Amniotic epithelial cell (primary cell): ENCODE results near the gene C1QTNF9.
A peak's percentile ranks its signal among the peaks of the same experiment; 100 is the strongest.
"Not testable (repeated sequence)": the region's sequence is repeated elsewhere in the genome, so short reads cannot be mapped to it uniquely, and the experiment has no call there.

Experiments
- DNase-seq: peaks from one replicate; pipeline ENCODE4 v3.0.0-alpha.2; 2010; ENCODE audit warnings: low read depth

Gene C1QTNF9

GRCh38 chr13:24281188-24282008, 28.0 kb upstream of the C1QTNF9 start:
- no peak for DNase-seq

GRCh38 chr13:24282256-24282655, 27.1 kb upstream of the C1QTNF9 start:
- no peak for DNase-seq

DNA sequence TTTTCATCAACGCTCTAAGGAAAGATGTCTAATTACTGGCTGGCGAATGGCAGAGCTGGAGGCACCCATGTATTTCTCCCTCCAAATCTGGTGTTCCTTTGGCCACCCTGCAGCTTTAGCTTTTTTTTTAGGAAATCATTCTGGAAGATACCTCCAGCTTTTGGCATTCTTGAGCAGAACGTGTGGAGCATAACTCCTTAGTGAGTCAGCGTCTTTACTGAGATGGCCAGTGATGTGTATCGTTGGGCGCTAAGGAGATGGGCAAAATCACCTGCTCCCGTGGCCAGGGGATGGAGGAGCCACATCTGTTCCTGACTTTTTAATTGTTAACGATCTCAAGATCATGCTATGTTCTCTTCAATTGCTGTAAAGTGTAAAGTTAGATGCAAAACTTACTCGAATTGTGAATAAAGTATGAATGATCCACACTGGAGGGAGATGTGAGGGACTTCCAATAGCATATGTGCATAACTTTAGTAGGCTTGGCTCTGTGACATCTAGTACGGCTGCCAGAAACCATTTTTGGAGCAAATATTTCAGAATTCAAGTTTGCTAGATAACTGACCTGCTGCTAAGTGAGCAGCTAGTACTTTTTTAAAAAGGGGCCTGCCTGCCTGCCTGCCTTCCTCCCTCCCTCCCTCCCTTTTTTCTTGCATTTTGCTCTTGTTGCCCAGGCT, 24.4 kb upstream of the C1QTNF9 start:
- no peak for DNase-seq

DNA sequence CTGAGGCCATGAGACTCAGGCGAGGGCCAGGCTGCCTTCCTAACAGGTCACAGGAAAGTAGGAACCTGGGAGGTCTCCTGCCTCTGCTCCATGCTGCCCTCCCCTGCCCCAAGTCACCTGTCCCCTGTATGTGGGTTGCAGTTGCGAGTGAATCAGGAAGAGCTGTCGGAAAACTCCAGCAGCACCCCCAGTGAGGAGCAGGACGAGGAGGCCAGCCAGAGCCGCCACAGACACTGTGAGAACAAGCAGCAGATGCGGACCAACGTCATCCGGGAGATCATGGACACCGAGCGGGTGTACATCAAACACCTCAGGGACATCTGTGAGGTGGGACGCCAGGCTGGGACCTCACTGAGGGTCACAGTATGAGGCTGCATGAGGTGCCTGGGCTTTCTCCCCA, 22.8 kb upstream of the C1QTNF9 start:
- DNase-seq, result no peak

- no peak for DNase-seq
Measured at GRCh38 chr13:24287748-24288287, 21.6 kb upstream of the C1QTNF9 start.

DNA sequence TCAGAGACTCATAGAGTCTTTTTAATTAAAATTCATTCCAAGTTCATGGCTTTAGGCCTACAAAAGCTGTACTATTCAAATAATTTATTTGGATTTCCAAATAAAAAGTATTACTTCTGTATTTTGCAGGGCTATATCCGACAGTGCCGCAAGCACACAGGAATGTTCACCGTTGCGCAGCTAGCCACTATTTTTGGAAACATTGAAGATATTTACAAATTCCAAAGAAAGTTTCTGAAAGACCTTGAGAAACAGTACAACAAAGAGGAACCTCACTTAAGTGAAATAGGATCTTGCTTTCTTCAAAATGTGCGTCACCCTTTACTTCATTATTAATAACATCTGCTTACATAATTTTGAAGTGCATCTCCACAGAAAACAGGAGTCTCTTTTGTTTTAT, 20.5 kb upstream of the C1QTNF9 start:
- peak; percentile 85 for DNase-seq

DNA sequence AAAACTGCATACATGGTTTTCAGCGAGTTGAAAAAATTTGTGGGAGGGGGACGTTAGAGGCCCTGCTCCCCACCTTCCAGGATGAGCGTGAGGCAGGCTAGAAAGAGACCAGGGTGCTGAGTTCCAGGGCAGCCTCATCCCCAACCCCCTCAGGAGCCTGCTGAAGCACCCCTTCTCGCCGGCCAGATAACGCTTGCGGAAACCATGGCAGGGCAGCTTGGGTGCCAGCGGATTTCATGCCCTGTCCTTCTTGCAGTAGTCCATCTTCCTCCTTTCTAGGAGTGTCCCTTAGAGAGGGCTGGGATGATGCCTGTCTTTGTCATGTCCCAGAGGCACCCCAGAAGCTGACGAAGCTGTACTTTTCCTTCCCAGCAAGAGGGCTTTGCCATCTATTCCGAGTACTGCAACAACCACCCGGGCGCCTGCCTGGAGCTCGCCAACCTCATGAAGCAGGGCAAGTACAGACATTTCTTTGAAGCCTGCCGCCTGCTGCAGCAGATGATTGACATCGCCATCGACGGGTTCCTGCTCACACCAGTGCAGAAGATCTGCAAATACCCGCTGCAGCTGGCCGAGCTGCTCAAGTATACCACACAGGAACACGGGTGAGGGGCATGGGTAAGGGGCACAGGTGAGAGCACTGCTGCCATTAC, 19.0 kb upstream of the C1QTNF9 start:
- DNase-seq, result no peak

DNA sequence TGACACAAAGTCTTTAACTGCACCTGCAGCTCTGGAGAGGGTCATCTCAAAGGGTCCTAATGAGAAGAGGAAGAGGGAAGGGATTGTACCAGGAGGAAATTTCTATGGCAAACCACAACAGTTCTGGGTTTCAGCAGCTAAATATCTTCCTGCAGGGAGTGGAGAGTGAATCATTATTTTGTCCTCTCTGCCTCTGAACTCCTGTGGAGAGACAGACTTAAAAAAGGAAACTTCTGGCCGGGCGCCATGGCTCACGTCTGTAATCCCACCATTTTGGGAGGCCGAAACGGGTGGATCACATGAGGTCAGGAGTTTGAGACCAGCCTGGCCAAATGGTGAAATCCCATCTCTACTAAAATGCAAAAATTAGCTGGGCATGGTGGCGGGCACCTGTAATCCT, 16.9 kb upstream of the C1QTNF9 start:
- no peak for DNase-seq

DNA sequence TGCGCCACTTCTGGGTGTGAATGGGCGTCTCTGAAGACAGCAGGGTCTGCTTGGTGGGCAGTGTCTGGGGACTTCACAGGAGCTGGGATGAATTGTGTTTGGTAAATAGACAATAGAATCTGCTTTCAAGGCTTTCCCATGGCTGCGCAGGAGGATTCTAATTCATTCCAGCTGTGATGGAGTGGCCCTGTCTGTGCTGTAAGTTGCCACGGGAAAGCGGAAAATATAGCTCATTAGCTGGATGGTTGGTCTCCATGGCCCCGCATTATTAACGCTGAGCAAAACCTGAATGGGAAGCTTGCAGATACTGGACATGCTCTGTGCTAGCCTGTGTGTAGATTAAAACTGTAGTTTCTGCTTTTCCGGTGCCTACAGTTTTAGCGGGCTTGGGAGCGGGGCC, 15.6 kb upstream of the C1QTNF9 start:
- DNase-seq, result no peak

- DNase-seq, result no peak
Measured at GRCh38 chr13:24299488-24300114, 9.8 kb upstream of the C1QTNF9 start.

DNA sequence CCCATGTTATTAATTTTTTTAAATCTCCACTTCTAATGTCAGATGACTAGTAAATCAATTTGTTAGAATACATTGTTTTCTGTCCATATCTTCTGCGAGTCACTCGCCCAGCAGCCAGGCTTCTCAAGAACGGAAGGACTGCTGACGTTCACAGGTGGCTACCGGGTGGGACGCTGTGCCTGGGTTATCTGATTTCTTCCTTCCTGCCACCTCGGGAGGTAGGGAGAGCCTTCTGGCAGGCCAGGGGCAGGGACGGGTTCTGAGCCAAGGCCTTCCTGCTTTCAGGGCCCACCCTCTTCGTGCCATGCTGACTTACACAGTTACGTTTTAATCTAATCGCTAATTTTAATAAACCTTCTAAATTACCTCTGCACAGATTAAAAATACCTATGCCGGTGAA, 7.9 kb upstream of the C1QTNF9 start:
- no peak for DNase-seq

DNA sequence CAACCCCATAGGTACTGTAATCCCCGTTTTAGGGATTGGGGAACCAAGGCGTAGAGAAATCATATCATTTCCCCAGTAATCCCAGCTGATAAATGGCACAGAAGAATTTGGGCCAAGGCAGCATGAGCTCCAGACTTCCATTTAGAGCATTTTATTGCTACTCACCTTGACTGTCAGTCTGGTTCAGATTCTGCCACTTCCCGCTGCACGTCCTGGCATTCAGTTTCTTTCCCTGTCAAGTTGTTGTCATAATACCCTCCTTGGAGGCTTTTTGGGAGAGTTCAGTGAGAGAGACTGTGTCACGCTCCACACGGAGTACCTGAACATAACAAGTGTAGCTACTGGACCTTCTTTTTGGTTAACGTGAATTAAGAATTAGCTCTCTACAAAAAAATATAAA, 7.5 kb upstream of the C1QTNF9 start:
- no peak for DNase-seq

DNA sequence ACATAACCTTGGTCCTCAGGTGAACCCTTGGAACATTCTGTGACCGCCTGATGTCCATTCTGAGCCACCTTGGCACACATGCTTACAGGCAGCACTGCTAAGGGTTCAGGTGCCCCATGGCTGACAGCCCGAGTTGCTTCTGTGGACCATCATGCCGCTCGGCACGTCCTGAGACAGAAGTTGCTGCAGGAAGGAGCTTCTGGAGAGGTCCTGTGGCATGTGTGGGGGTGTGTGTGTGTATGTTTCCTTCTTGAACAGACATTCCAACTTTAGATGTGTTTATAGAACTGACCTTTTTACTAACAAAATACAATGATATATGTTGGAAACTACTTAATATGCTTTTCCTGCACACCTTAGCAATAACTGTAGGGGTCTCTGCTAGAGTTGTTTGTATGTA, 4.8 kb upstream of the C1QTNF9 start:
- peak; percentile 18 for DNase-seq

DNA sequence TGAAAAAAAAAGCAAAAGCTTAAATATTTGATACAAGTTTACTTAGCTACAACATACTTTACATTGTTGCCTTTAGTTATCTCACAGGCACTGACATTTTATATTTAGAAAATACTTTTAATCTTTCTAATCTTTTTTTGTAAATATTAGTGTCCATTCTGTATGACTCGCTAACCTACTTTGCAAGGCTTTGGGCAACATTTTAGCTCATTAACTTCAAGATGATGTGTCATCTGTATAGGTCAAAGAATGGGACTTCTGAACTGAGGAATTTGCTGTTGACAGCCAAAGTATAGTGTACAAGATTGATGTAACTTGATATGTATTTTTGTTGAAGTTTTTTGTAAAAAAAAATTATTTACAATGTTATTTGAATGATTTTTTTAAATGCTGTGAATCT, 2.7 kb upstream of the C1QTNF9 start:
- DNase-seq, result peak; percentile 70

GRCh38 chr13:24307211-24308067, 1.9 kb upstream of the C1QTNF9 start:
- no peak for DNase-seq

GRCh38 chr13:24308068-24308445, 1.3 kb upstream of the C1QTNF9 start:
- no peak for DNase-seq

- DNase-seq, result no peak
Measured at GRCh38 chr13:24308488-24309020, 826 bp upstream of the C1QTNF9 start.

DNA sequence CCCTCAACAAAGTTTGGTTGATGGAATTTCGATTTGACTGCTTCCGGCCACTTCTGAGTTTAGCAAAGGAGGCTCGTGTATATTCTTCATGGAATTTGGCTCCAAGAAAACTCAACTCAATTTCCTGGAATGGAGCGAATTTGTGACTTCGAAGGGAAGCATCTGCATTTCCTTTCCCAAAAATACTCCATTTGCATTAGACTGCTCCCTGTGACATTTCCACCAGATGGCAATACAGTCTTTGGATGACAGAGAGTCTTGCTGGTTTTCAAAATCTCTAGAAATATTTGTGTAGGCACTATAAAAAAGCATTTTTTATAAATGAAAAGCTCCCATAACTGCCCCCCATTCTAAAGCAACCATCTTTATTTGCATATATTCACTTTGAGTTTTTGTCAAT, 4.1 kb downstream of the C1QTNF9 start:
- DNase-seq, result no peak

- not testable (repeated sequence) for DNase-seq
Measured at GRCh38 chr13:24317835-24318234, 8.5 kb downstream of the C1QTNF9 start.

GRCh38 chr13:24318878-24319277, 9.5 kb downstream of the C1QTNF9 start:
- DNase-seq, result not testable (repeated sequence)

GRCh38 chr13:24319641-24320040, 10.3 kb downstream of the C1QTNF9 start:
- not testable (repeated sequence) for DNase-seq
